GM12878 (cell line): Measurements from ENCODE around the gene HSD17B2.

Source experiments
- ATF3 ChIP-seq: IDR thresholded peaks from 2 replicates; pipeline ENCODE4 v1.6.1; 2011; ENCODE audit warnings: low read depth, mild to moderate bottlenecking, low read length, moderate library complexity, borderline replicate concordance; ENCODE audit errors: extremely low read depth
- EZH2 ChIP-seq: IDR thresholded peaks from 2 replicates; pipeline ENCODE4 v1.6.1; 2012; ENCODE audit warnings: low read depth, mild to moderate bottlenecking, control low read depth, inconsistent platforms, low read length, borderline replicate concordance; ENCODE audit not compliant: control insufficient read depth
- HDAC2 ChIP-seq: fragments of 200-600 bp; sonication (generic); IDR thresholded peaks from 2 replicates; pipeline ENCODE4 v1.6.1; 2017
- NBN ChIP-seq: fragments of 450-650 bp; IDR thresholded peaks from 2 replicates; pipeline ENCODE4 v1.6.1; 2016
- NR2C1 ChIP-seq: fragments of 450-650 bp; IDR thresholded peaks from 2 replicates; pipeline ENCODE4 v1.6.1; 2017; ENCODE audit warnings: antibody characterized with exemption, mild to moderate bottlenecking, moderate library complexity
- POLR2AphosphoS5 ChIP-seq: IDR thresholded peaks from 2 replicates; pipeline ENCODE4 v1.6.1; 2011; ENCODE audit warnings: mild to moderate bottlenecking, low read length, inconsistent platforms
- SUZ12 ChIP-seq: fragments of 200-600 bp; sonication (generic); IDR thresholded peaks from one replicate; pipeline ENCODE4 v1.6.1; 2018; ENCODE audit warnings: antibody characterized with exemption, mild to moderate bottlenecking; ENCODE audit not compliant: unreplicated experiment
- YY1 ChIP-seq: IDR thresholded peaks from 2 replicates; pipeline ENCODE4 v1.6.1; 2011; ENCODE audit warnings: low read depth, mild to moderate bottlenecking, low read length
- TF ChIP-seq, protein P1 (sequence below): IDR thresholded peaks from 2 replicates; pipeline ENCODE4 v1.6.1; 2012; ENCODE audit warnings: mild to moderate bottlenecking, low read depth, low read length
- TF ChIP-seq, protein P2 (sequence below): fragments of 450-650 bp; IDR thresholded peaks from 2 replicates; pipeline ENCODE4 v1.6.1; 2014; ENCODE audit warnings: mild to moderate bottlenecking
- TF ChIP-seq, protein P3 (sequence below), 3 experiments: IDR thresholded peaks in 2 of 3; conservative IDR thresholded peaks in 1 of 3; 2 replicates each; pipeline ENCODE4 v1.5.1; 2011; ENCODE audit warnings: low read depth in 3 of 3, low read length in 3 of 3, mild to moderate bottlenecking in 3 of 3, control low read depth in 2 of 3, moderate library complexity in 2 of 3, inconsistent platforms in 1 of 3, mixed read lengths in 1 of 3; ENCODE audit not compliant: control insufficient read depth in 2 of 3, insufficient read depth in 1 of 3; ENCODE audit errors: extremely low read depth in 1 of 3
- TF ChIP-seq, protein P4 (sequence below): IDR thresholded peaks from 2 replicates; pipeline ENCODE4 v1.6.1; 2012; ENCODE audit warnings: improper control_type of control experiment, low read depth, low read length; ENCODE audit not compliant: insufficient replicate concordance

GRCh38 chr16:82119405-82119804 is 84.4 kb downstream of the HSD17B2 start:
- TF ChIP-seq EZH2: no peak
- no peak for TF ChIP-seq ATF3
- TF ChIP-seq, protein P1, sequence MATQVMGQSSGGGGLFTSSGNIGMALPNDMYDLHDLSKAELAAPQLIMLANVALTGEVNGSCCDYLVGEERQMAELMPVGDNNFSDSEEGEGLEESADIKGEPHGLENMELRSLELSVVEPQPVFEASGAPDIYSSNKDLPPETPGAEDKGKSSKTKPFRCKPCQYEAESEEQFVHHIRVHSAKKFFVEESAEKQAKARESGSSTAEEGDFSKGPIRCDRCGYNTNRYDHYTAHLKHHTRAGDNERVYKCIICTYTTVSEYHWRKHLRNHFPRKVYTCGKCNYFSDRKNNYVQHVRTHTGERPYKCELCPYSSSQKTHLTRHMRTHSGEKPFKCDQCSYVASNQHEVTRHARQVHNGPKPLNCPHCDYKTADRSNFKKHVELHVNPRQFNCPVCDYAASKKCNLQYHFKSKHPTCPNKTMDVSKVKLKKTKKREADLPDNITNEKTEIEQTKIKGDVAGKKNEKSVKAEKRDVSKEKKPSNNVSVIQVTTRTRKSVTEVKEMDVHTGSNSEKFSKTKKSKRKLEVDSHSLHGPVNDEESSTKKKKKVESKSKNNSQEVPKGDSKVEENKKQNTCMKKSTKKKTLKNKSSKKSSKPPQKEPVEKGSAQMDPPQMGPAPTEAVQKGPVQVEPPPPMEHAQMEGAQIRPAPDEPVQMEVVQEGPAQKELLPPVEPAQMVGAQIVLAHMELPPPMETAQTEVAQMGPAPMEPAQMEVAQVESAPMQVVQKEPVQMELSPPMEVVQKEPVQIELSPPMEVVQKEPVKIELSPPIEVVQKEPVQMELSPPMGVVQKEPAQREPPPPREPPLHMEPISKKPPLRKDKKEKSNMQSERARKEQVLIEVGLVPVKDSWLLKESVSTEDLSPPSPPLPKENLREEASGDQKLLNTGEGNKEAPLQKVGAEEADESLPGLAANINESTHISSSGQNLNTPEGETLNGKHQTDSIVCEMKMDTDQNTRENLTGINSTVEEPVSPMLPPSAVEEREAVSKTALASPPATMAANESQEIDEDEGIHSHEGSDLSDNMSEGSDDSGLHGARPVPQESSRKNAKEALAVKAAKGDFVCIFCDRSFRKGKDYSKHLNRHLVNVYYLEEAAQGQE: no peak
- TF ChIP-seq, protein P2, sequence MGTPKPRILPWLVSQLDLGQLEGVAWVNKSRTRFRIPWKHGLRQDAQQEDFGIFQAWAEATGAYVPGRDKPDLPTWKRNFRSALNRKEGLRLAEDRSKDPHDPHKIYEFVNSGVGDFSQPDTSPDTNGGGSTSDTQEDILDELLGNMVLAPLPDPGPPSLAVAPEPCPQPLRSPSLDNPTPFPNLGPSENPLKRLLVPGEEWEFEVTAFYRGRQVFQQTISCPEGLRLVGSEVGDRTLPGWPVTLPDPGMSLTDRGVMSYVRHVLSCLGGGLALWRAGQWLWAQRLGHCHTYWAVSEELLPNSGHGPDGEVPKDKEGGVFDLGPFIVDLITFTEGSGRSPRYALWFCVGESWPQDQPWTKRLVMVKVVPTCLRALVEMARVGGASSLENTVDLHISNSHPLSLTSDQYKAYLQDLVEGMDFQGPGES: no peak
- TF ChIP-seq, protein P3, sequence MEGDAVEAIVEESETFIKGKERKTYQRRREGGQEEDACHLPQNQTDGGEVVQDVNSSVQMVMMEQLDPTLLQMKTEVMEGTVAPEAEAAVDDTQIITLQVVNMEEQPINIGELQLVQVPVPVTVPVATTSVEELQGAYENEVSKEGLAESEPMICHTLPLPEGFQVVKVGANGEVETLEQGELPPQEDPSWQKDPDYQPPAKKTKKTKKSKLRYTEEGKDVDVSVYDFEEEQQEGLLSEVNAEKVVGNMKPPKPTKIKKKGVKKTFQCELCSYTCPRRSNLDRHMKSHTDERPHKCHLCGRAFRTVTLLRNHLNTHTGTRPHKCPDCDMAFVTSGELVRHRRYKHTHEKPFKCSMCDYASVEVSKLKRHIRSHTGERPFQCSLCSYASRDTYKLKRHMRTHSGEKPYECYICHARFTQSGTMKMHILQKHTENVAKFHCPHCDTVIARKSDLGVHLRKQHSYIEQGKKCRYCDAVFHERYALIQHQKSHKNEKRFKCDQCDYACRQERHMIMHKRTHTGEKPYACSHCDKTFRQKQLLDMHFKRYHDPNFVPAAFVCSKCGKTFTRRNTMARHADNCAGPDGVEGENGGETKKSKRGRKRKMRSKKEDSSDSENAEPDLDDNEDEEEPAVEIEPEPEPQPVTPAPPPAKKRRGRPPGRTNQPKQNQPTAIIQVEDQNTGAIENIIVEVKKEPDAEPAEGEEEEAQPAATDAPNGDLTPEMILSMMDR (IDR thresholded peaks at IDR 0.05 in 2 of 3, conservative IDR thresholded peaks at IDR 0.05 in 1 of 3; ENCODE audit: control insufficient read depth in 2 of 3, extremely low read depth in 1 of 3, insufficient read depth in 1 of 3, low read depth in 3 of 3, low read length in 3 of 3): no peak
- no peak for TF ChIP-seq POLR2AphosphoS5
- no peak for TF ChIP-seq HDAC2
- TF ChIP-seq NBN: no peak
- TF ChIP-seq SUZ12: no peak
- TF ChIP-seq, protein P4, sequence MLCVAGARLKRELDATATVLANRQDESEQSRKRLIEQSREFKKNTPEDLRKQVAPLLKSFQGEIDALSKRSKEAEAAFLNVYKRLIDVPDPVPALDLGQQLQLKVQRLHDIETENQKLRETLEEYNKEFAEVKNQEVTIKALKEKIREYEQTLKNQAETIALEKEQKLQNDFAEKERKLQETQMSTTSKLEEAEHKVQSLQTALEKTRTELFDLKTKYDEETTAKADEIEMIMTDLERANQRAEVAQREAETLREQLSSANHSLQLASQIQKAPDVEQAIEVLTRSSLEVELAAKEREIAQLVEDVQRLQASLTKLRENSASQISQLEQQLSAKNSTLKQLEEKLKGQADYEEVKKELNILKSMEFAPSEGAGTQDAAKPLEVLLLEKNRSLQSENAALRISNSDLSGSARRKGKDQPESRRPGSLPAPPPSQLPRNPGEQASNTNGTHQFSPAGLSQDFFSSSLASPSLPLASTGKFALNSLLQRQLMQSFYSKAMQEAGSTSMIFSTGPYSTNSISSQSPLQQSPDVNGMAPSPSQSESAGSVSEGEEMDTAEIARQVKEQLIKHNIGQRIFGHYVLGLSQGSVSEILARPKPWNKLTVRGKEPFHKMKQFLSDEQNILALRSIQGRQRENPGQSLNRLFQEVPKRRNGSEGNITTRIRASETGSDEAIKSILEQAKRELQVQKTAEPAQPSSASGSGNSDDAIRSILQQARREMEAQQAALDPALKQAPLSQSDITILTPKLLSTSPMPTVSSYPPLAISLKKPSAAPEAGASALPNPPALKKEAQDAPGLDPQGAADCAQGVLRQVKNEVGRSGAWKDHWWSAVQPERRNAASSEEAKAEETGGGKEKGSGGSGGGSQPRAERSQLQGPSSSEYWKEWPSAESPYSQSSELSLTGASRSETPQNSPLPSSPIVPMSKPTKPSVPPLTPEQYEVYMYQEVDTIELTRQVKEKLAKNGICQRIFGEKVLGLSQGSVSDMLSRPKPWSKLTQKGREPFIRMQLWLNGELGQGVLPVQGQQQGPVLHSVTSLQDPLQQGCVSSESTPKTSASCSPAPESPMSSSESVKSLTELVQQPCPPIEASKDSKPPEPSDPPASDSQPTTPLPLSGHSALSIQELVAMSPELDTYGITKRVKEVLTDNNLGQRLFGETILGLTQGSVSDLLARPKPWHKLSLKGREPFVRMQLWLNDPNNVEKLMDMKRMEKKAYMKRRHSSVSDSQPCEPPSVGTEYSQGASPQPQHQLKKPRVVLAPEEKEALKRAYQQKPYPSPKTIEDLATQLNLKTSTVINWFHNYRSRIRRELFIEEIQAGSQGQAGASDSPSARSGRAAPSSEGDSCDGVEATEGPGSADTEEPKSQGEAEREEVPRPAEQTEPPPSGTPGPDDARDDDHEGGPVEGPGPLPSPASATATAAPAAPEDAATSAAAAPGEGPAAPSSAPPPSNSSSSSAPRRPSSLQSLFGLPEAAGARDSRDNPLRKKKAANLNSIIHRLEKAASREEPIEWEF: no peak
- TF ChIP-seq YY1: no peak
- no peak for TF ChIP-seq NR2C1
